Measurements from ENCODE around the gene CNTNAP1.

Gene CNTNAP1

GRCh38 chr17:42690596-42690995 lies 8.3 kb downstream of the CNTNAP1 start:
- Mint-ChIP-seq H3K4me1 (ENCODE audit: low read depth) (no peaks in the 10 kb centered on the region), H3K4me3 (no peak overlapping the region), H3K9me3 (no peaks in the 10 kb centered on the region), H3K27ac (no peak overlapping the region), H3K27me3 (no peaks in the 10 kb centered on the region), H3K36me3 (ENCODE audit: low read depth) (no peaks in the 10 kb centered on the region)

DNA sequence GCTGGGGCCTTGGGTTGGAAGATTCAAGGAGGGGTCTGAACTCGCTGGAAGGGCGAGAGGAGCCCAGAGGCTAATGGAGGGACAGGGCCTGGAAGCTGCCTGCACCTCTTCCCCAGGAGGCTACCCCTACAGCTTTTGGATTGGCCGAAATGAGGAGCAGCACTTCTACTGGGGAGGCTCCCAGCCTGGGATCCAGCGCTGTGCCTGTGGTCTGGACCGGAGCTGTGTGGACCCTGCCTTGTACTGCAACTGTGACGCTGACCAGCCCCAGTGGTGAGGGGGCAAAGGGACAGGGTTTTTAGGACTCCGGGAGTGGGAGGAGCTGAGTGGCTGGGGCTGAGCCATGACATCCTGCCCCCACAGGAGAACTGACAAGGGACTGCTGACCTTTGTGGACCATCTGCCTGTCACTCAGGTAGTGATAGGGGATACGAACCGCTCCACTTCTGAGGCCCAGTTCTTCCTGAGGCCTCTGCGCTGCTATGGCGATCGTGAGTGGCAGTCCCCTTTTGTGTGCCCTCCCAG lies 8.8 kb downstream of the CNTNAP1 start:
- H3K36me3 Mint-ChIP-seq (ENCODE audit: low read depth): no peaks in the 10 kb centered on the region
- no peaks in the 10 kb centered on the region for H3K4me1 Mint-ChIP-seq (ENCODE audit: low read depth)
- no peak overlapping the region for H3K27ac Mint-ChIP-seq
- H3K27me3 Mint-ChIP-seq: no peaks in the 10 kb centered on the region
- H3K9me3 Mint-ChIP-seq: no peaks in the 10 kb centered on the region
- H3K4me3 Mint-ChIP-seq: no peak overlapping the region

GRCh38 chr17:42692489-42692888 lies 10.2 kb downstream of the CNTNAP1 start:
- Mint-ChIP-seq H3K4me1 (ENCODE audit: low read depth) (no peaks in the 10 kb centered on the region), H3K4me3 (no peak overlapping the region), H3K27ac (no peak overlapping the region), H3K36me3 (ENCODE audit: low read depth) (no peaks in the 10 kb centered on the region), H3K9me3 (no peaks in the 10 kb centered on the region), H3K27me3 (no peaks in the 10 kb centered on the region)

DNA sequence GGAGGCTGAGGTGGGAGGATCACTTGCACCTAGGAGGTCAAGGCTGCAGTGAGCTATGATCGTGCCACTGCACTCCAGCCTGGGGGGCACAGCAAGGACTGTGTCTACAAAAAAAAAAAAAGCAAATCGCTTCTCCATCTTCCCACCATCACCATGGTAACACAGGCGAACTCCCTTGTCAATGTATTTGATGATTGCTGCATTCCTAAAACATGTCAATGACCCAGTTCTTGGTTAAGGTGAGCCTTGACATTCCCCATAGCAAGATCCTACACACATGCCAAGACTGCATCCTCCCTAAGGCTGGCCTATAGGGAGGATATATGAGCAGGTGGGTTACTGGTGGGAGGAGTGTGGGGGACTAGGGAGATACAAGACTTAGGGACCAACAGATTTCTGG lies 12.2 kb downstream of the CNTNAP1 start:
- H3K27ac Mint-ChIP-seq: no peak overlapping the region
- no peak overlapping the region for H3K4me3 Mint-ChIP-seq
- no peaks in the 10 kb centered on the region for H3K27me3 Mint-ChIP-seq
- no peaks in the 10 kb centered on the region for H3K36me3 Mint-ChIP-seq (ENCODE audit: low read depth)
- no peaks in the 10 kb centered on the region for H3K4me1 Mint-ChIP-seq (ENCODE audit: low read depth)
- no peaks in the 10 kb centered on the region for H3K9me3 Mint-ChIP-seq

GRCh38 chr17:42695500-42695899 lies 13.2 kb downstream of the CNTNAP1 start:
- Mint-ChIP-seq H3K27ac (no peak overlapping the region), H3K4me1 (ENCODE audit: low read depth) (no peaks in the 10 kb centered on the region), H3K36me3 (ENCODE audit: low read depth) (peaks cover 2% of the 10 kb centered on the region), H3K27me3 (no peaks in the 10 kb centered on the region), H3K9me3 (no peaks in the 10 kb centered on the region), H3K4me3 (no peak overlapping the region)

DNA sequence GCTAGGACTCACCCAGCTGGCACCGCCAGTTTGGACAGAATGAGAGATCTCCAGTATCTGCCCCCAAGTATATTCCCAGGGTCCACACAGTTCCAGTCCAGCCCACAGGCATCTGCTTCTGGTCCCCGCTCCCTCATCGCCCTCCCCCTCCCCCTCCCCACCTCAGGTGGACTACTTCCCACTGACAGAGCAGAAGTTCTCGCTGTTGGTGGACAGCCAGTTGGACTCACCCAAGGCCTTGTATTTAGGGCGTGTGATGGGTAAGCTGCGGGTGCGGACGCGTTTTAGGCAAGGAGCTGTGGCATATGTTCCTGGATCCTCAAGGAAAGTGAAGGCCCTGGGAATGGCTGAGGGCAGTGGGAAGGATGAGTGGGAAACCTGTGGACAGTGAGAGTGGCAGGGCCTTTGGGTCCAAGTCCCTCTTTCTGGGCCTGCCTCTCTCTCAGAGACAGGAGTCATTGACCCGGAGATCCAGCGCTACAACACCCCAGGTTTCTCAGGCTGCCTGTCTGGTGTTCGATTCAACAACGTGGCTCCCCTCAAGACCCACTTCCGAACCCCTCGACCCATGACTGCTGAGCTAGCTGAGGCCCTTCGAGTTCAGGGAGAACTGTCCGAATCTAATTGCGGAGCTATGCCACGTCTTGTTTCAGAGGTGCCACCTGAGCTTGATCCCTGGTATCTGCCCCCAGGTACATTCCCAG lies 14.9 kb downstream of the CNTNAP1 start:
- no peak overlapping the region for H3K27ac Mint-ChIP-seq
- H3K4me1 Mint-ChIP-seq (ENCODE audit: low read depth): no peaks in the 10 kb centered on the region
- H3K27me3 Mint-ChIP-seq: no peaks in the 10 kb centered on the region
- H3K9me3 Mint-ChIP-seq: no peaks in the 10 kb centered on the region
- H3K36me3 Mint-ChIP-seq (ENCODE audit: low read depth): peaks cover 16% of the 10 kb centered on the region
- no peak overlapping the region for H3K4me3 Mint-ChIP-seq

DNA sequence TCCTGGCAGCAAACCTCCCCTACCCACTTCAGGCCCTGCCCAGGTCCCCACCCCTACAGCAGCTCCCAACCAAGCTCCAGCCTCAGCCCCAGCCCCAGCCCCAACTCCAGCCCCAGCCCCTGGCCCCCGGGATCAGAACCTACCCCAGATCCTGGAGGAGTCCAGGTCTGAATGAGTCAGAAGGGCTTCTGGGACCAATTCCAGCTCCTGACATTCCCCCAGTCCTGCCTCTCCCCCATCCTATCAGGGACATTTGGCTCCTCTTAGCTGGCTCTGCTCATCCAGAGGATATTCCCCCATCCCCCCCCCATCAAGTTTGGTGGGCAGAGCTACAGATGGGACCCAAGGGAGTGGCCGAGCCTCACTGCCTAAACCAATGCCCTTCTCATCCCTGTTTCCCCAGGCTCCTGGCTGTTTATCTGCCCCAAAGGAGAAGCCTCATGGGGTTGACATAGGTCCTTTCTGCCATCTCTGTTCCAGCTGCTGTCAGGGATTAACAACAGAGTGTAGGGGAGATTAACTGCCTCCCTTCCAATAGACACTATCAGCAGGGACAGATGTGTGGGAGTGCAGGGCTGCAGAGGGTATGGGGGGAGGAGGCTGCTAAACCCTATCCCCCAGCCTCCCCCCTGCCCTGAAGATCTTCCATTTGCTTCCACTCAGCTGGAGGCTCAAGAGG lies 16.5 kb downstream of the CNTNAP1 start:
- no peaks in the 10 kb centered on the region for H3K27me3 Mint-ChIP-seq
- H3K36me3 Mint-ChIP-seq (ENCODE audit: low read depth): peaks cover 29% of the 10 kb centered on the region
- H3K27ac Mint-ChIP-seq: no peak overlapping the region
- H3K4me1 Mint-ChIP-seq (ENCODE audit: low read depth): no peaks in the 10 kb centered on the region
- no peak overlapping the region for H3K4me3 Mint-ChIP-seq
- no peaks in the 10 kb centered on the region for H3K9me3 Mint-ChIP-seq

- H3K27me3 Mint-ChIP-seq: no peaks in the 10 kb centered on the region
- peaks cover 33% of the 10 kb centered on the region for H3K36me3 Mint-ChIP-seq (ENCODE audit: low read depth)
- no peak overlapping the region for H3K27ac Mint-ChIP-seq
These were observed 17.0 kb downstream of the CNTNAP1 start for GRCh38 chr17:42699415-42699740.

GRCh38 chr17:42700586-42701289 lies 18.4 kb downstream of the CNTNAP1 start:
- H3K9me3 Mint-ChIP-seq: no peaks in the 10 kb centered on the region
- H3K27me3 Mint-ChIP-seq: no peaks in the 10 kb centered on the region
- H3K4me3 Mint-ChIP-seq: no peak overlapping the region
- H3K27ac Mint-ChIP-seq: no peak overlapping the region
- peaks cover 15% of the 10 kb centered on the region for H3K4me1 Mint-ChIP-seq (ENCODE audit: low read depth)
- peaks cover 43% of the 10 kb centered on the region for H3K36me3 Mint-ChIP-seq (ENCODE audit: low read depth)

More at GRCh38 chr17:42699415-42699740, 17.0 kb downstream of the CNTNAP1 start:
- no peak overlapping the region for H3K4me3 Mint-ChIP-seq
- peaks cover 1% of the 10 kb centered on the region for H3K4me1 Mint-ChIP-seq (ENCODE audit: low read depth)
- no peaks in the 10 kb centered on the region for H3K9me3 Mint-ChIP-seq

GRCh38 chr17:42702446-42702845 lies 20.1 kb downstream of the CNTNAP1 start:
- peaks cover 58% of the 10 kb centered on the region for H3K36me3 Mint-ChIP-seq (ENCODE audit: low read depth)
- no peak overlapping the region for H3K4me3 Mint-ChIP-seq
- H3K27ac Mint-ChIP-seq: no peak overlapping the region
- peaks cover 31% of the 10 kb centered on the region for H3K4me1 Mint-ChIP-seq (ENCODE audit: low read depth)
- no peaks in the 10 kb centered on the region for H3K9me3 Mint-ChIP-seq
- H3K27me3 Mint-ChIP-seq: no peaks in the 10 kb centered on the region

DNA sequence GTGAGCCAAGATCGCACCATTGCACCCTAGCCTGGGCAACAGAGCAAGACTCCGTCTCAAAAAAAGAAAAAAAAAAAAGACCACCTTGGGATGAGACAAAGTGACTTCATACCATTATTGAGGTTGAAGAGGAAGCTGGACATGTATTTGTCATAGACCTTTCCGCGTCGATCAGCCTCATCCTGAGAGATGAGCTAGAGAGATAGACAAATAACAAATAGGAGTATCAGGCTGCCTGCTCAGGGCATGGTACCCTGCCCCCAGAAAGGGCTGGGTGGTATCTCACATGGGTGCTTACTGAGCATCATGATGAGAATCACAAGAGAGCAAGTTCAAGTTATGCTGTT lies 22.1 kb downstream of the CNTNAP1 start:
- H3K27me3 Mint-ChIP-seq: no peaks in the 10 kb centered on the region
- peaks cover 39% of the 10 kb centered on the region for H3K4me1 Mint-ChIP-seq (ENCODE audit: low read depth)
- peaks cover 77% of the 10 kb centered on the region for H3K36me3 Mint-ChIP-seq (ENCODE audit: low read depth)
- H3K9me3 Mint-ChIP-seq: no peaks in the 10 kb centered on the region
- H3K4me3 Mint-ChIP-seq: no peak overlapping the region
- H3K27ac Mint-ChIP-seq: peak overlapping the region; percentile 23

DNA sequence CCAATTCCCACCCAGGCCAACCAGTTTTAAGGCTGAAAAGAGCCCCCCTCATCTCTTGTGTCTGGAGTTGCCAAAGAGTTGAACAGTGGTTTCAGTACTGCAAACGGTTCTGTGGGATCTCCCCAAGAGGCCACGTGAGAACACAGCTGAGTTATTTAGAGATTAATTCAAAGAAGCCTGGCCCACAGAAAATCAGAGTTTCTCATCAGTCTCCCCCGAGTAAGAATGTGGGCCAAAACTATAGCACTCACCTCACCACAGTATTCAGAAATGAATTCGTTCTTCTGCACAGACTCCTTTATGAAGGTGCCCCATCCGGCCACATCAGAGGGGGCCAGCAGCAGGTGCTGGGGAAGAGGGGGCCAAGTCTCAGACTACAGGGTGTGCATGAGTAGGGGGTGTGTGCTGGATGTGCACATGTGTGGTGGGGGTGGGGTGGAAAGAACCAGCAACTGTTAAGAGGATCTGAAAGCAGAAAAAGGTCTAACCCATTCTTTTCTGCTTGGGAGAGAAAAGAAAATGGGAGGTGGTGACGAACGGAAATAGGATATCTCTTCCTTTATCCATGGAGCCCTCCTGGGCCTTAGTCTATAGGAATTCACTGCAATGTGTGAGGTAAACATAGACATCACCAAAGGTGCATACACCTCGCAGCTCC lies 22.6 kb downstream of the CNTNAP1 start:
- peak overlapping the region; percentile 23 for H3K27ac Mint-ChIP-seq
- H3K4me1 Mint-ChIP-seq (ENCODE audit: low read depth): peaks cover 39% of the 10 kb centered on the region
- H3K36me3 Mint-ChIP-seq (ENCODE audit: low read depth): peaks cover 82% of the 10 kb centered on the region
- no peaks in the 10 kb centered on the region for H3K27me3 Mint-ChIP-seq
- H3K4me3 Mint-ChIP-seq: no peak overlapping the region
- no peaks in the 10 kb centered on the region for H3K9me3 Mint-ChIP-seq

- no peaks in the 10 kb centered on the region for H3K27me3 Mint-ChIP-seq
- peaks cover 39% of the 10 kb centered on the region for H3K4me1 Mint-ChIP-seq (ENCODE audit: low read depth)
- peaks cover 84% of the 10 kb centered on the region for H3K36me3 Mint-ChIP-seq (ENCODE audit: low read depth)
- peak overlapping the region; percentile 24 for H3K27ac Mint-ChIP-seq
- H3K9me3 Mint-ChIP-seq: no peaks in the 10 kb centered on the region
- H3K4me3 Mint-ChIP-seq: no peak overlapping the region
These were observed 24.4 kb downstream of the CNTNAP1 start for GRCh38 chr17:42706732-42707131.

DNA sequence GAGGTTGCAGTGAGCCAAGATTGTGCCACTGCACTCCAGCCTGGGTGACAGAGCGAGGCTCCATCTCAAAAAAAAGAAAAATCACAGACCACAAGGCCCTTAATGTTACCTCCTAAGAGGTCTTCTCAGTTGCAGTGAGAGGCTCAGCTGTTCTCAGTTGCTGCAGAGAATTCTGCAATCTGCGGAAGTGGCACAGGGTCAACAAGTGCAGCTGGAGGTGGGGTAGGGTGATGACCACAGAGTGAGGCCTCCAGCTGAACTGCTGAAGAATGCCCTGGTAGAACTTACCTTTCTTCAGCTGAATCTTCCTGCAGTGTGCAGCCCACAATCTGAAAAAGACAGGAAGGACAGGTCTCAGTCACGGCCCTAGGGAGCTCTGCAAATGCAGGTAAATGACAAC lies 26.3 kb downstream of the CNTNAP1 start:
- peaks cover 39% of the 10 kb centered on the region for H3K4me1 Mint-ChIP-seq (ENCODE audit: low read depth)
- H3K27ac Mint-ChIP-seq: no peak overlapping the region
- H3K36me3 Mint-ChIP-seq (ENCODE audit: low read depth): peaks cover 83% of the 10 kb centered on the region
- no peak overlapping the region for H3K4me3 Mint-ChIP-seq
- H3K27me3 Mint-ChIP-seq: no peaks in the 10 kb centered on the region
- H3K9me3 Mint-ChIP-seq: no peaks in the 10 kb centered on the region

DNA sequence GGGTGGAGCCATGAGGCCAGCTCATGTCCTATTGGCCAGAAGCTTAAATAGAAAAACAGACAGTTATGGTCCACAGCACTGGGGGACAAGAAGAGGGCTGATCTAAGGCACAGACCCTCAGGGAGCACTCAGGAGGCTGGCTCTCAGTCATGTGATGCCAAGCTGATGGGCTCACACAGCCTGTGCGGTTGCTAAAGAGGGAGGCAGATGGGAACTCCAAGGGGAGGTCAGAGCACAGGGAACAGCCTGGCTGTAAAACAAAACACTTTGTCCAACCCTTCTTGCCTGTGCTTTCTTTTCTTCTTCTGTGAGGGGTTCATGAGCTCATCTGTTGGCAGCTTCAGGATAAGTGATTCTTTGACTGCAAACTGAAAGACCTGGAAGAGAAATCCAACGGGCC lies 27.2 kb downstream of the CNTNAP1 start:
- no peak overlapping the region for H3K27ac Mint-ChIP-seq
- no peak overlapping the region for H3K4me3 Mint-ChIP-seq
- peaks cover 83% of the 10 kb centered on the region for H3K36me3 Mint-ChIP-seq (ENCODE audit: low read depth)
- H3K27me3 Mint-ChIP-seq: no peaks in the 10 kb centered on the region
- no peaks in the 10 kb centered on the region for H3K9me3 Mint-ChIP-seq
- peaks cover 36% of the 10 kb centered on the region for H3K4me1 Mint-ChIP-seq (ENCODE audit: low read depth)

All from stimulated activated naive CD8-positive, alpha-beta T cell treated with anti-CD3 and anti-CD28 coated beads, Interleukin-15, Interleukin-2, amounts not matched to agents 100 ng/mL and 50 ng/mL, for 24 hours (primary cell).